C4-2B (cell line): Measurements from ENCODE around the gene KCNT1.

Experiments used
- H3K27ac ChIP-seq: fragments of 450-650 bp; 2 replicates; pipeline ENCODE4 v1.5.1; 2017
- ZFX ChIP-seq: fragments of 450-650 bp; IDR thresholded peaks from 2 replicates; pipeline ENCODE4 v1.6.1; 2017
- TF ChIP-seq, protein P1 (sequence below): fragments of 450-650 bp; conservative IDR thresholded peaks from 2 replicates; pipeline ENCODE4 v1.5.1; 2017; ENCODE audit warnings: mild to moderate bottlenecking

The KCNT1 gene

DNA sequence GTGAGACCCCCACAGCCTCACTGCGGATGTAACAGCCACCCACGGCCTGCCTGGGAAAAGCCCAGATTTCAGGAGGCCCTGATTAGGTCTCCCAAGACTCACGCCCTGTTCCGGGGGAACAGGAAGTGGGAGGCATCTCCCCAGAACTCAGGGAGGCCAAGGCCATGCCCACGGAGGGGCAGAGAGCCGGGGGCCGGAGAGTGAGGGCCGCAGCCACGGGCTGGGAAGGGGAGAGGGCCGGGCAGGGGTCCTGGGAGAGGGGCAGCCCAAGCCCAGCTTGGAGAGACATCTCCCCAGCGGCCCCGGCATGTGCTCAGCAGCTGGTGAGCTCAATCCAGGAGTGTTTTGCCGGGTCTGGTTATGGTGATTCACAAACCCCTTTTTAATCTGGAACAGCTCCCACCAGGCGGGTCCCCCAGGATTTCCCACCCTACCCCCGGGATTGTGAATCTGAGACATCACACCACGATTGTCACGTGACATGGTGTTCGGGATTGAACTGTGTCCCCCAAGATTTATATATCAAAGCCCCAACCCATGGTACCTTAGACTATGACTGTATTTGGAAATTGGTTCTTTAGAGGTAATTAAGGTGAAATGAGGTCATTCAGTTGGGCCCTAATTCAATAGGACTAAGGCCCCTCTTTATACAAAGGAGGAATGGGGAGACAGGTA, 26.6 kb downstream of the KCNT1 start:
- TF ChIP-seq ZFX: no peak
- TF ChIP-seq, protein P1, sequence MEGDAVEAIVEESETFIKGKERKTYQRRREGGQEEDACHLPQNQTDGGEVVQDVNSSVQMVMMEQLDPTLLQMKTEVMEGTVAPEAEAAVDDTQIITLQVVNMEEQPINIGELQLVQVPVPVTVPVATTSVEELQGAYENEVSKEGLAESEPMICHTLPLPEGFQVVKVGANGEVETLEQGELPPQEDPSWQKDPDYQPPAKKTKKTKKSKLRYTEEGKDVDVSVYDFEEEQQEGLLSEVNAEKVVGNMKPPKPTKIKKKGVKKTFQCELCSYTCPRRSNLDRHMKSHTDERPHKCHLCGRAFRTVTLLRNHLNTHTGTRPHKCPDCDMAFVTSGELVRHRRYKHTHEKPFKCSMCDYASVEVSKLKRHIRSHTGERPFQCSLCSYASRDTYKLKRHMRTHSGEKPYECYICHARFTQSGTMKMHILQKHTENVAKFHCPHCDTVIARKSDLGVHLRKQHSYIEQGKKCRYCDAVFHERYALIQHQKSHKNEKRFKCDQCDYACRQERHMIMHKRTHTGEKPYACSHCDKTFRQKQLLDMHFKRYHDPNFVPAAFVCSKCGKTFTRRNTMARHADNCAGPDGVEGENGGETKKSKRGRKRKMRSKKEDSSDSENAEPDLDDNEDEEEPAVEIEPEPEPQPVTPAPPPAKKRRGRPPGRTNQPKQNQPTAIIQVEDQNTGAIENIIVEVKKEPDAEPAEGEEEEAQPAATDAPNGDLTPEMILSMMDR: no peak

DNA sequence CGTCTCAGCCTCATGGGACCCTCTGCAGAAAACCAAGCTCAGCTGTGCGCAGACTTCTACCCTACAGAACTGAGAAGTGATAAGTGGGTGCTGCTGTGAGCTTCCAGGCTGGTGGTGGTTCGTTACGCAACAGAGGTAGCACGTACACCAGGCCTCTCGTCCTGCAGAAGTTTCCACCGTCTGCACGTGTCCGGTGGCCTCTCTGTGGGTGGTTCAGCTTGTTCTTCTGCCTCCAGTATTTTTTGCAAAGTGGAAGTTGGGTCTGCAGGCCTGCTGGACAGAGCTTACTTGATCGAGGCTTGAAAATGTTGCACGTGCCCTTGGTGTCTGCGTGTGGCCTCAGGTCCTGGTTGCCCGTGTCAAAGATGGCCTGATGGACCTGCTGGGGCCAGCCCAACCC, 27.5 kb downstream of the KCNT1 start:
- H3K27ac ChIP-seq: no peak overlapping the region
- TF ChIP-seq, protein P1: no peak

More for the DNA sequence above, 26.6 kb downstream of the KCNT1 start:
- H3K27ac ChIP-seq: no peak overlapping the region

DNA sequence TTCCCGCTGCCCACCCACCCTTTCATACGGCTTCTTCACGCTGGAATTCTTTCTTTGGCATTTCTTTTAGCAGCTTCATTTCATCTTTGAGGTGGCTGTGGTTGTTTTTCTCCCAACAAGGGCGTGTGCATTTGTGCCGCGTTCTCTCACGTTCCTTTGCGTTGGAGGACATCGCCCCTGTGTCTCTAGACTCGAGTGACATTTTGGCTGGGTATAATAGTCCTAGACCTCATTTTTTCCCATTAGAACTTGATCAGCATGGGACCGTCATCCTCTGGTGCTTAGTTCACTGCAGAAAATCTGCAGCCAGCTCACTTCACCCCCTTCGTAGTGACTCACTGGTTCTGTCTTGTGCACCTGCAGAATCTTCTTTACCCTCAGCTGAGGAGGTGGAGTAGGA, 29.5 kb downstream of the KCNT1 start:
- TF ChIP-seq, protein P1: no peak
- no peak for TF ChIP-seq ZFX
- no peak overlapping the region for H3K27ac ChIP-seq

DNA sequence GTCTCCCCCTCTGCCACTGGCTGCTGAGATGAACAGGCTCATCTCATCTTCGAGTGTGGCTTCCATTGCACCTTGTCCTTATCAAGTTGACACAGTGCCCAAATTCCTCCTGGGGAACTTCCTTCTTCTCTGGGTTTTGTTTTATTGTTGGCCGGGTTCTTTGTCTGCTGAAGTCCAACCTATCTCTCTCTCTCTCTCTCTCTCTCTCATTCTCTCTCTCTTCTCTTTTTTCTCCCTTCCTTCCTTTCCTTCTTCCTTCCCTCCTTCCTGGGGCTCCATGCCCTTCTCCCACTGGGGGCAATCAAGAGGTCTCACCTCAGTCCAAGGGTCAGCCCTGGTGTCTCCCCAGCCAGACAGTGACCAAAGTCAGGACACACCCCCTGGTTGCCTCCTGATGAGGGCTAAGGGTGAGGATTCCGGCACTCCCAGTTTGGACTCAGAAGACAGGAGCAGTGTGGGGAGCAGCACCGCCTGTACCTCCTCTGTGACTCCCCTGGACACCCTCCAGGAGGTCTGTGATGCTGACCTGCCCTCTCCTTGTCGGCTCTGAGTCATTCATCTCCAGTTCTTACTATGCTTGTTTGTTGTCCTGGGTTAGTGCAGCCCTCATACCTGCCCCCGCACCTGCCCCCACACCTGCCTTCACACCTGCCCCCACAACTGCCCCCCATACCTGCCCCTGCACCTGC, 30.7 kb downstream of the KCNT1 start:
- no peak for TF ChIP-seq ZFX
- TF ChIP-seq, protein P1: no peak
- H3K27ac ChIP-seq: no peak overlapping the region

DNA sequence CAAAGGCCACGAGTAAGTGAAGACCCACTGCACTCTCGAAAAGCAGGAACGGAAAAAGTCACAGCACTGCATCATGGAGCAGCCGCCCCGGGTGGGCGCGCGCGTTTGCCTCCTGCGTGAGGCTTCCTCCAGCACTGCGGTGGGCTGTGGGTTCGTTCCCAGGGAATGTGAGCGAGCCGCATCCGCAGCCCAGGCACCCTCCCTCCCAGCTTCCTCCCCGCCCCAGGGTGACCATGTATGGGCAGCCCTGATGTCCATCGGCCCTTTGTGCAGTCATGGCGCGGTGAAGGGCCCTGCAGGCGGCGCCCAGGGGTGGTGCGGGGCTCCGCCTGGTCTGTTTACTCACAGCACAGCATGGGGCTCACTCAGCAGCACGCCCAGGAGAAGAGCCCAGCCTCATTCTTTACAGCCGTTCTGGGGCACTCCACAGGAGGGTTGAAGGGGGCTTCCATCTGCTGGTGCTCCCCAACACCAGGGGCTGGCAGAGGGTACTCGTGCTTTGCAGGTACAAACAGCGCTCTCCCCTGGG, 32.7 kb downstream of the KCNT1 start:
- TF ChIP-seq ZFX: no peak
- TF ChIP-seq, protein P1: no peak
- H3K27ac ChIP-seq: no peak overlapping the region

DNA sequence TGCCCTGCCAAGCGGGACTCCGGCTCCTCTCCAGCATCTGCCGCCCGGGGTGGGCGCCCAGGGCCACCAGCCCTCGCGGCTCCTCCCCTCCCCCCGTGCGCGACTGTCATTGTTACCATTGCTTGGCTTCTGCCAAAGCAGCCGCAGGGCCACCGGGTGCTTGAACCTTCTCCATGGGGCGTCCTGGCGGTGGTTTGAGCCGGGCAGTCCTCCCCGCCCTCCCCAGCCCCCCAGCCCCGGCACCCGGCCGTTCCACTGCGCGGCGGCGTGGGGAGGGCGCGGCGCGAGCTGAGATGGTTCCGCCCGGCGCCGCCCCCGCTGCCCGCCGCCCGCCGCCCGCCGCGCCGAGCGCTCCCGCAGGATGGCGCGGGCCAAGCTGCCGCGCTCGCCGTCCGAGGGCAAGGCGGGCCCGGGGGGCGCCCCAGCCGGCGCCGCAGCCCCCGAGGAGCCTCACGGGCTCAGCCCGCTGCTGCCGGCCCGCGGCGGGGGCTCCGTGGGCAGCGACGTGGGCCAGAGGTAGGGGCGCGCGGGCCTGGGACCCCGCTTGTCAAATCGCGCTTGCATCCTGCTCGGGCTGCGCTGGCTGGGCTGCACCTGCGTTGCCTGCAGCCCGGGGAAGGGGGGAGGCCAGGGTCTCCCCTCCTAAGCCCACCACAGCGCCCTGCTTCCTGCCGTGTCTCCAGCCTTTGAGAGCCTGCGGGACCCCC, 34.4 kb downstream of the KCNT1 start:
- TF ChIP-seq, protein P1: no peak
- no peak for TF ChIP-seq ZFX
- no peak overlapping the region for H3K27ac ChIP-seq
